Measurements from ENCODE around the gene TMTC4.

DNA sequence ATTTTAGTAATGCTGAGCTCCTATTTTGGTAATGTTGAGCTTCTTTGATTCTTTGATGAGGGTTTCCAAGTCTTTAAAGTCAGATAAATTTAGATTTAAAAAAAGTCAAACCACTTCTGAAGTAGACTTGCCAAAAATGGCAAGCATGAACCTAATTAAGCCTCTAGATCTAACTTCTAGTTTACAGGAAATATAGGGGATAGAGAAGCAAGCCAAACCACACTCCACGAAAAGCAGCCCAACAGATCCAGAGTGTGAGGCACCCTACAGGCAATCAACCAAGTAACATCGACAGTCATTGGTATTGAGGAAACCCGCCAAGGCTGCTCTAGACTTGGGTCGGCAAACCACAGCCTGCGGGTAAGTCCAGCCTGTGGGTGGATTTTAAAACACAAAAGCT, 89.7 kb downstream of the TMTC4 start:
- TF ChIP-seq, protein P1, sequence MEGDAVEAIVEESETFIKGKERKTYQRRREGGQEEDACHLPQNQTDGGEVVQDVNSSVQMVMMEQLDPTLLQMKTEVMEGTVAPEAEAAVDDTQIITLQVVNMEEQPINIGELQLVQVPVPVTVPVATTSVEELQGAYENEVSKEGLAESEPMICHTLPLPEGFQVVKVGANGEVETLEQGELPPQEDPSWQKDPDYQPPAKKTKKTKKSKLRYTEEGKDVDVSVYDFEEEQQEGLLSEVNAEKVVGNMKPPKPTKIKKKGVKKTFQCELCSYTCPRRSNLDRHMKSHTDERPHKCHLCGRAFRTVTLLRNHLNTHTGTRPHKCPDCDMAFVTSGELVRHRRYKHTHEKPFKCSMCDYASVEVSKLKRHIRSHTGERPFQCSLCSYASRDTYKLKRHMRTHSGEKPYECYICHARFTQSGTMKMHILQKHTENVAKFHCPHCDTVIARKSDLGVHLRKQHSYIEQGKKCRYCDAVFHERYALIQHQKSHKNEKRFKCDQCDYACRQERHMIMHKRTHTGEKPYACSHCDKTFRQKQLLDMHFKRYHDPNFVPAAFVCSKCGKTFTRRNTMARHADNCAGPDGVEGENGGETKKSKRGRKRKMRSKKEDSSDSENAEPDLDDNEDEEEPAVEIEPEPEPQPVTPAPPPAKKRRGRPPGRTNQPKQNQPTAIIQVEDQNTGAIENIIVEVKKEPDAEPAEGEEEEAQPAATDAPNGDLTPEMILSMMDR (IDR thresholded peaks at IDR 0.05), result no peak
- no peak for TF ChIP-seq POLR2AphosphoS5 (IDR thresholded peaks at IDR 0.05)
